ENCODE results near the gene SERPING1. TPM values are rescaled to one million over a fixed set of nuclear protein-coding genes. Genes with fewer than 3 reads are reported as not detected.

Gene SERPING1
- total RNA-seq, 4 donors from 2014 or later, result 89.4 to 236 (median 103) TPM

GRCh38 chr11:57556041-57556440 is 41.4 kb upstream of the SERPING1 start:
- H3K4me3 ChIP-seq (ENCODE audit: low read depth, poor library complexity, severe bottlenecking), result no peak overlapping the region
- no peak for DNase-seq (ENCODE audit: low spot score in 2 of 2)
- WGBS, 2 donors, result 74 to 78% methylated on average over 6 to 8 of the region's 8 CpGs

GRCh38 chr11:57560146-57560545 is 37.3 kb upstream of the SERPING1 start:
- intact Hi-C loops (cut with DNase I; ENCODE audit: low total_unique reads), result no loop called here
- no peak for DNase-seq (ENCODE audit: low spot score in 2 of 2)
- no peak overlapping the region for H3K4me3 ChIP-seq (ENCODE audit: low read depth, poor library complexity, severe bottlenecking)
- 68 to 72% methylated on average over 4 of the region's 4 CpGs for WGBS, 2 donors
- no peak for TF ChIP-seq POLR2A (IDR thresholded peaks at IDR 0.05)

More at GRCh38 chr11:57556041-57556440, 41.4 kb upstream of the SERPING1 start:
- intact Hi-C loops (cut with DNase I; ENCODE audit: low total_unique reads), result no loop called here
- no peak for TF ChIP-seq CTCF (IDR thresholded peaks at IDR 0.05)
- TF ChIP-seq POLR2A (IDR thresholded peaks at IDR 0.05), result no peak

GRCh38 chr11:57562596-57562995 is 34.9 kb upstream of the SERPING1 start:
- H3K4me3 ChIP-seq (ENCODE audit: low read depth, poor library complexity, severe bottlenecking), result no peak overlapping the region
- intact Hi-C loops (cut with DNase I; ENCODE audit: low total_unique reads), result no loop called here
- no peak for TF ChIP-seq CTCF (IDR thresholded peaks at IDR 0.05)
- TF ChIP-seq POLR2A (IDR thresholded peaks at IDR 0.05), result no peak
- no peak for DNase-seq (ENCODE audit: low spot score in 2 of 2)
- WGBS, 2 donors, result 45% methylated on average over 4 of the region's 4 CpGs

GRCh38 chr11:57566005-57566904 is 31.2 kb upstream of the SERPING1 start:
- peak in 1 of 2 donors; percentile 26 for DNase-seq (ENCODE audit: low spot score in 2 of 2)
- intact Hi-C loops (cut with DNase I; ENCODE audit: low total_unique reads), result loop anchor here (5.0 kb wide), 1 partner anchor 76 kb away; no protein-coding TSS in a partner anchor
- TF ChIP-seq POLR2A (IDR thresholded peaks at IDR 0.05) (no peak), CTCF (IDR thresholded peaks at IDR 0.05) (no peak)
- H3K4me3 ChIP-seq (ENCODE audit: low read depth, poor library complexity, severe bottlenecking), result no peak overlapping the region
- 30 to 35% methylated on average over 4 of the region's 4 CpGs for WGBS, 2 donors

GRCh38 chr11:57566905-57567514 is 30.5 kb upstream of the SERPING1 start:
- WGBS, 2 donors, result 6 to 7% methylated on average over 15 of the region's 15 CpGs
- TF ChIP-seq CTCF (IDR thresholded peaks at IDR 0.05), result no peak
- TF ChIP-seq POLR2A (IDR thresholded peaks at IDR 0.05), result no peak
- H3K4me3 ChIP-seq (ENCODE audit: low read depth, poor library complexity, severe bottlenecking), result peak overlapping the region; percentile 78
- intact Hi-C loops (cut with DNase I; ENCODE audit: low total_unique reads), result loop anchor here (5.0 kb wide), 1 partner anchor 75 kb away; no protein-coding TSS in a partner anchor
- no peak for DNase-seq (ENCODE audit: low spot score in 2 of 2)
